Keratinocyte (primary cell): Measurements from ENCODE around the gene TIRAP. TPM values are rescaled to one million over a fixed set of nuclear protein-coding genes. Genes with fewer than 3 reads are reported as not detected.

Source experiments
- DNase-seq: peaks from one replicate; pipeline ENCODE4 v3.0.0-alpha.2; 2011; ENCODE audit warnings: low read depth, missing footprints, low spot score
- FAIRE-seq: peaks from 2 replicates; lab custom pipeline; 2011; peaks lifted over from hg19 to GRCh38; lab: Jason Lieb, UNC
- H2AFZ ChIP-seq: 2 replicates; pipeline ENCODE4 v1.6.0; 2012; ENCODE audit warnings: low read length, control low read depth, inconsistent platforms; ENCODE audit not compliant: control insufficient read depth
- H3K27ac ChIP-seq: 2 replicates; pipeline ENCODE4 v1.5.1; 2011; ENCODE audit warnings: low read length; ENCODE audit not compliant: control insufficient read depth, insufficient read depth
- H3K27me3 ChIP-seq: 3 replicates; pipeline ENCODE4 v1.6.0; 2011; ENCODE audit warnings: low read length; ENCODE audit not compliant: control insufficient read depth, insufficient read depth; ENCODE audit errors: extremely low read depth
- H3K36me3 ChIP-seq, 2 experiments: 2 replicates in 1 of 2; 3 replicates in 1 of 2; pipeline ENCODE4 v1.5.1; 2011; ENCODE audit warnings: low read length in 2 of 2, mild to moderate bottlenecking in 1 of 2; ENCODE audit not compliant: control insufficient read depth in 2 of 2, insufficient read depth in 2 of 2; ENCODE audit errors: extremely low read depth in 1 of 2
- H3K4me1 ChIP-seq: 3 replicates; pipeline ENCODE4 v1.5.1; 2011; ENCODE audit warnings: low read length; ENCODE audit not compliant: control insufficient read depth, insufficient read depth; ENCODE audit errors: extremely low read depth
- H3K4me2 ChIP-seq: 3 replicates; pipeline ENCODE4 v1.6.0; 2011; ENCODE audit warnings: low read depth, low read length; ENCODE audit not compliant: control insufficient read depth, insufficient read depth; ENCODE audit errors: extremely low read depth
- H3K4me3 ChIP-seq, 3 experiments: fragments of 200-600 bp in 1 of 3; sonication (generic) in 1 of 3; 2 replicates in 2 of 3; 3 replicates in 1 of 3; pipeline ENCODE4 v1.5.1; 2011 to 2016; ENCODE audit warnings: low read length in 3 of 3, mild to moderate bottlenecking in 3 of 3, control low read depth in 2 of 3, inconsistent platforms in 1 of 3, low read depth in 1 of 3, mixed read lengths in 1 of 3, mixed run types in 1 of 3, moderate library complexity in 1 of 3; ENCODE audit not compliant: control insufficient read depth in 2 of 3, insufficient read depth in 2 of 3; ENCODE audit errors: extremely low read depth in 1 of 3
- H3K79me2 ChIP-seq: 2 replicates; pipeline ENCODE4 v1.6.0; 2012; ENCODE audit warnings: low read length; ENCODE audit not compliant: control insufficient read depth, insufficient read depth
- H3K9ac ChIP-seq: 3 replicates; pipeline ENCODE4 v1.6.0; 2011; ENCODE audit warnings: low read length; ENCODE audit not compliant: control insufficient read depth, insufficient read depth; ENCODE audit errors: extremely low read depth
- H3K9me1 ChIP-seq: 3 replicates; pipeline ENCODE4 v1.6.0; 2011; ENCODE audit warnings: low read length; ENCODE audit not compliant: control insufficient read depth, insufficient read depth; ENCODE audit errors: extremely low read depth
- H3K9me3 ChIP-seq: 2 replicates; pipeline ENCODE4 v1.5.1; 2012; ENCODE audit warnings: low read depth, low read length; ENCODE audit not compliant: control insufficient read depth
- H4K20me1 ChIP-seq: 3 replicates; pipeline ENCODE4 v1.6.0; 2011; ENCODE audit warnings: low read length; ENCODE audit not compliant: control insufficient read depth, insufficient read depth; ENCODE audit errors: extremely low read depth
- EZH2 ChIP-seq: IDR thresholded peaks from one replicate; pipeline ENCODE4 v1.6.1; 2012; ENCODE audit warnings: inconsistent platforms, mild to moderate bottlenecking, low read length, moderate library complexity
- dilution Hi-C: fragments of 300-500 bp; cut with MboI; formaldehyde crosslinking; loops from one replicate; pipeline ENCODE4 v1.7.0; 2020; ENCODE audit warnings: low sequenced_read_pairs; ENCODE audit not compliant: extremely low pct_ligation_motif_present
- polyA plus RNA-seq, 5 experiments: library from polyadenylated mRNA; depleted of rRNA in 3 of 5; stranded (reverse) in 3 of 5; stranded (forward) in 1 of 5; unstranded in 1 of 5; fragments of >200 nt; gene quantifications; 1 replicate in 1 of 5; 2 replicates in 3 of 5; 3 replicates in 1 of 5; pipeline versions ENCODE4 v1.2.1 to v1.2.3, GENCODE V29; 2011 to 2012; ENCODE audit warnings: missing spikeins in 2 of 5, low read depth in 1 of 5, low replicate concordance in 1 of 5
- TF ChIP-seq, protein P1 (sequence below), 3 experiments: IDR thresholded peaks in 1 of 3; conservative IDR thresholded peaks in 1 of 3; optimal IDR thresholded peaks in 1 of 3; 2 replicates in 2 of 3; 3 replicates in 1 of 3; pipeline versions ENCODE3 to v1.5.1; 2011; ENCODE audit warnings: low read length in 3 of 3, mild to moderate bottlenecking in 3 of 3, moderate library complexity in 2 of 3, control low read depth in 1 of 3, inconsistent platforms in 1 of 3; ENCODE audit not compliant: insufficient read depth in 2 of 3; ENCODE audit errors: extremely low read depth in 1 of 3

Gene TIRAP
- polyA plus RNA-seq, 1 donor (not counting 4 experiments of a cell fraction or from before 2014, with no cell fraction given), result 3.2 TPM

DNA sequence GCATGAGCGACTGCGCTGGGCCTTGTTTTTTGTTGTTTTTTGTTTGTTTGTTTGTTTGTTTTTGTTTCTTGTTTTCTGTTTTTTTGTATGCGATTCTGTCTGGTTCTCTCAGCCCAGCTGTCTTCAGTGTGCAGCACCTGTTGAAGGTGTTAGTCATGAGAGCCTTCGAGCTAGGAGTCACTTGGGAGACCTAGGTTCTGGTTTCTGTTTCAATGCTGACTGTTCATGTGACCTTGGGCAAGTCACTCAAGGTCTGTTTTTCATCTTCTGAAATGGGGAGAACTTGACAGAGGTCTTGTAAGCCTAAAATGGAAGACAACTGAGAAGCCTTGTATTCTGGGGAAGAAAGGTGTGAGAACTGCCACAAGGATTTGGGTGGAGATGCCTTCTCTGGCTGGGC, 22.8 kb downstream of the TIRAP start:
- TF ChIP-seq EZH2, result no peak
- TF ChIP-seq, protein P1, sequence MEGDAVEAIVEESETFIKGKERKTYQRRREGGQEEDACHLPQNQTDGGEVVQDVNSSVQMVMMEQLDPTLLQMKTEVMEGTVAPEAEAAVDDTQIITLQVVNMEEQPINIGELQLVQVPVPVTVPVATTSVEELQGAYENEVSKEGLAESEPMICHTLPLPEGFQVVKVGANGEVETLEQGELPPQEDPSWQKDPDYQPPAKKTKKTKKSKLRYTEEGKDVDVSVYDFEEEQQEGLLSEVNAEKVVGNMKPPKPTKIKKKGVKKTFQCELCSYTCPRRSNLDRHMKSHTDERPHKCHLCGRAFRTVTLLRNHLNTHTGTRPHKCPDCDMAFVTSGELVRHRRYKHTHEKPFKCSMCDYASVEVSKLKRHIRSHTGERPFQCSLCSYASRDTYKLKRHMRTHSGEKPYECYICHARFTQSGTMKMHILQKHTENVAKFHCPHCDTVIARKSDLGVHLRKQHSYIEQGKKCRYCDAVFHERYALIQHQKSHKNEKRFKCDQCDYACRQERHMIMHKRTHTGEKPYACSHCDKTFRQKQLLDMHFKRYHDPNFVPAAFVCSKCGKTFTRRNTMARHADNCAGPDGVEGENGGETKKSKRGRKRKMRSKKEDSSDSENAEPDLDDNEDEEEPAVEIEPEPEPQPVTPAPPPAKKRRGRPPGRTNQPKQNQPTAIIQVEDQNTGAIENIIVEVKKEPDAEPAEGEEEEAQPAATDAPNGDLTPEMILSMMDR (optimal IDR thresholded peaks at IDR 0.05 in 1 of 3, IDR thresholded peaks at IDR 0.05 in 1 of 3, conservative IDR thresholded peaks at IDR 0.05 in 1 of 3; ENCODE audit: extremely low read depth in 1 of 3, insufficient read depth in 2 of 3, low read length in 3 of 3), result no peak
- peaks cover 25% of the 10 kb centered on the region for H3K4me1 ChIP-seq
- H3K79me2 ChIP-seq, result peaks cover 18% of the 10 kb centered on the region
- no peaks in the 10 kb centered on the region for H3K9me3 ChIP-seq
- H2AFZ ChIP-seq, result no peak overlapping the region
- no peak for FAIRE-seq
- no peaks in the 10 kb centered on the region for H3K9me1 ChIP-seq
- no peaks in the 10 kb centered on the region for H3K27me3 ChIP-seq
- H3K9ac ChIP-seq, result no peak overlapping the region
- no peaks in the 10 kb centered on the region for H3K36me3 ChIP-seq
- no peak overlapping the region for H3K4me3 ChIP-seq
- dilution Hi-C loops, result no loop called here
- H3K27ac ChIP-seq, result no peak overlapping the region
- no peak overlapping the region for H3K4me2 ChIP-seq
- no peaks in the 10 kb centered on the region for H4K20me1 ChIP-seq
- DNase-seq, result no peak

DNA sequence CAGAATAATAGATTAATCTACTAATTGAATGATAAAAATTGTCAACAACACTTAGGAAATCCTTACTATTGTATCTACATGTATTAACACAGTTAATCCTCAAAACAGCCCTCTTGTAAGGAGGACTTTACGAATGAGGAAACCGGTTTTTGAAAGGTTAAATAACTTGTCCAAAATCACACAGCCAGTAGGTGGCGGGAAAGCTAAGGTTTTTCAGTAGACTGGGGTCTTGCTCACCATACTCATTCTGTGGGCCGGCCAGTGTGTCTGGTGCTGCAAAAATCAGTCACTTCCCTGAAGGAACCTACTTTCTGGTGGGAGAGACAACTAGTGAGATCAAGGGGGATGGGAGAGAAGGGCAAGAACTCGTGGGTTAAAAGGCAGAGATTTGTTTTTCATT, 24.8 kb downstream of the TIRAP start:
- Histone ChIP-seq H3K9me3 (no peaks in the 10 kb centered on the region), H3K79me2 (peaks cover 15% of the 10 kb centered on the region), H4K20me1 (no peaks in the 10 kb centered on the region), H3K27me3 (no peaks in the 10 kb centered on the region), H3K27ac (peak overlapping the region; percentile 32), H3K36me3 (no peaks in the 10 kb centered on the region), H3K4me1 (peaks cover 28% of the 10 kb centered on the region), H3K4me3 (no peak overlapping the region), H3K4me2 (no peak overlapping the region), H3K9ac (no peak overlapping the region), H2AFZ (no peak overlapping the region), H3K9me1 (no peaks in the 10 kb centered on the region)
- FAIRE-seq (no peak), DNase-seq (no peak)
- dilution Hi-C loops, result no loop called here
- TF ChIP-seq, protein P1 (optimal IDR thresholded peaks at IDR 0.05 in 1 of 3, IDR thresholded peaks at IDR 0.05 in 1 of 3, conservative IDR thresholded peaks at IDR 0.05 in 1 of 3; ENCODE audit: extremely low read depth in 1 of 3, insufficient read depth in 2 of 3, low read length in 3 of 3), result peak; percentile 39 to 54 (median 45)
- no peak for TF ChIP-seq EZH2
